Measurements from ENCODE around the gene OR10P1. TPM values are rescaled to one million over a fixed set of nuclear protein-coding genes. Genes with fewer than 3 reads are reported as not detected.
"Not testable (repeated sequence)": the region's sequence is repeated elsewhere in the genome, so short reads cannot be mapped to it uniquely, and the experiment has no call there.

OR10P1 gene, protein sequence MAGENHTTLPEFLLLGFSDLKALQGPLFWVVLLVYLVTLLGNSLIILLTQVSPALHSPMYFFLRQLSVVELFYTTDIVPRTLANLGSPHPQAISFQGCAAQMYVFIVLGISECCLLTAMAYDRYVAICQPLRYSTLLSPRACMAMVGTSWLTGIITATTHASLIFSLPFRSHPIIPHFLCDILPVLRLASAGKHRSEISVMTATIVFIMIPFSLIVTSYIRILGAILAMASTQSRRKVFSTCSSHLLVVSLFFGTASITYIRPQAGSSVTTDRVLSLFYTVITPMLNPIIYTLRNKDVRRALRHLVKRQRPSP
- not detected for total RNA-seq

DNA sequence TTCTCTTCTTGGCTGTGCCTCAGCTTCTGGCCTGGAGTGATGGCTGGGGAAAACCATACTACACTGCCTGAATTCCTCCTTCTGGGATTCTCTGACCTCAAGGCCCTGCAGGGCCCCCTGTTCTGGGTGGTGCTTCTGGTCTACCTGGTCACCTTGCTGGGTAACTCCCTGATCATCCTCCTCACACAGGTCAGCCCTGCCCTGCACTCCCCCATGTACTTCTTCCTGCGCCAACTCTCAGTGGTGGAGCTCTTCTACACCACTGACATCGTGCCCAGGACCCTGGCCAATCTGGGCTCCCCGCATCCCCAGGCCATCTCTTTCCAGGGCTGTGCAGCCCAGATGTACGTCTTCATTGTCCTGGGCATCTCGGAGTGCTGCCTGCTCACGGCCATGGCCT, at the start of gene OR10P1:
Gene OR10P1 (plus strand): TSS at position 40 of the 400 bp plus-strand sequence. CDS start 0 bp downstream, at position 40.
- Mint-ChIP-seq H3K27ac (peak within 1 kb of the TSS; percentile 84), H3K27me3 (peaks cover 3% of the 10 kb centered on the region), H3K9me3 (no peaks in the 10 kb centered on the region), H3K4me3 (peak within 1 kb of the TSS; percentile 39), H3K4me1 (peaks cover 9% of the 10 kb centered on the region), H3K36me3 (ENCODE audit: low read depth) (no peaks in the 10 kb centered on the region)
- ChIA-PET POLR2A (no interaction called here), CTCF (interaction anchor here (1.3 kb wide), 1 partner anchor 9 kb away, joined by 4 read pairs; no protein-coding TSS in a partner anchor)
- DNase-seq, result no peak

DNA sequence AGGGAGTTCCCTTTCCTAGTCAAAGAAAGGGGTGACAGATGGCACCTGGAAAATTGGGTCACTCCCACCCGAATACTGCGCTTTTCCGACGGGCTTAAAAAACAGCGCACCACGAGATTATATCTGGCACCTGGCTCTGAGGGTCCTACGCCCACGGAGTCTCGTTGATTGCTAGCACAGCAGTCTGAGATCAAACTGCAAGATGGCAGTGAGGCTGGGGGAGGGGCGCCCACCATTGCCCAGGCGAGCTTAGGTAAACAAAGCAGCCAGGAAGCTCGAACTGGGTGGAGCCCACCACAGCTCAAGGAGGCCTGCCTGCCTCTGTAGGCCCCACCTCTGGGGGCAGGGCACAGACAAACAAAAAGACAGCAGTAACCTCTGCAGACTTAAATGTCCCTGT, 46.5 kb upstream of the OR10P1 start:
- CTCF ChIA-PET, result not testable (repeated sequence)

DNA sequence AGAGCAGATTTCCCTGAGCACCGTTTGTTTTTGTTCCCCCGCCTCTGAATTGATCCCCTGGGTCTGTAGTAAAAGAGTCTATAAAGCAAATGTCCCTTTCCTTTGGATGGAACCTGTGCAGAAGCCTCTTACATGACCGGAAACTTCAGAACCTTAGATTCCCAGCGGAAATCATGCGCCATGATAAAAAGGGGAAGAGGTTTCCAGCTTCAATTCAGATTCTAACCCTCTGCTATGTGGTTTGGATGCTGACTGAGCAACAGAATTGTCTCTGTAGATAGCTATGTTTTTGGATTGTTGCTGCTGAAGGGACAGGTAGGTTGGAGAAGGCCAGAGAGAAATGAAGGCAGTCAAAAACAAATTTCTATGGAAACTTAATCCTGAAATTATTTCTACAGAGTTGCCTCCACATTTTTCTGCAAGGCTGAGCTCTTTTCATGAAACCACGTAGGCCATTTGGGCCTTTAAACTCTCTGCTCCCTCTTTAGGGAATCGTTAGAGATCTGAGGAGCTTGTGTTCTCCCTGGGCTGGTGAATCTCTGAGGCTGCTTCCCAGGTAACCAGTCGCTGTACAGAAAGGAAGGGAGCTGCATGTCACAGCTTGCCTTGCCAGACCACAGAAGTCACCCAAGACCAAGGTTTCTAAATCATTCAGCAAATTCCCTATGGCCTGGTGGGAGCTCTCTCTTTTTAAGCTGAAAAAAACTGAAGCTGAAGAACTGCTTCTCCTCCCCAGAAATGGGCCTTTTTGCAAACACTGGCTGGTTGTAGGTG, 28.7 kb upstream of the OR10P1 start:
- ChIA-PET CTCF (no interaction called here), POLR2A (no interaction called here)
- Mint-ChIP-seq H3K9me3 (no peaks in the 10 kb centered on the region), H3K27me3 (peaks cover 14% of the 10 kb centered on the region), H3K4me1 (no peaks in the 10 kb centered on the region), H3K27ac (no peak overlapping the region), H3K36me3 (ENCODE audit: low read depth) (no peaks in the 10 kb centered on the region), H3K4me3 (no peak overlapping the region)
- DNase-seq, result no peak

More for the DNA sequence above, 46.5 kb upstream of the OR10P1 start:
- H3K4me1 Mint-ChIP-seq; H3K27me3 Mint-ChIP-seq; H3K4me3 Mint-ChIP-seq; DNase-seq; H3K27ac Mint-ChIP-seq; POLR2A ChIA-PET; H3K36me3 Mint-ChIP-seq (ENCODE audit: low read depth); H3K9me3 Mint-ChIP-seq: not testable (repeated sequence)

DNA sequence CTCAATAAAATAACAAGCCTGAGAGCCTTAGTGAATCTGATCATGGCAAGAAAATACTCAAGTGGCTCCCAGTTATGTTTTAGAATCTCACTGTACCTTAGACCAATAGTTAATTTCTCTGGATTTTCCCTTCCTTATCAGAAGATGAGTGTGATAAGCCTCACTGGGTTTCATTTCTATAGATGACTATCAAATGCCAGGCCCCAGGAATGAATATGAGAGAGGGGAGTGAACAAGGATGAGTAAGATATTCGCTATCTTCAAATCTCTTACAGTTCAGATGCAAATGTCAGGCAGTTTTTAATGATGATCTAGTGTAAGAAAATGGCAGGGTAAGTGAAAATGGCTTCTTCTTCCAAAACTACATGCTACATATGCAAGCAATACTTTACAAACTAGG, 26.1 kb upstream of the OR10P1 start:
- H3K4me3 Mint-ChIP-seq, result no peak overlapping the region
- ChIA-PET CTCF (no interaction called here), POLR2A (no interaction called here)
- no peak overlapping the region for H3K27ac Mint-ChIP-seq
- H3K4me1 Mint-ChIP-seq, result no peaks in the 10 kb centered on the region
- H3K9me3 Mint-ChIP-seq, result peaks cover 6% of the 10 kb centered on the region
- peaks cover 12% of the 10 kb centered on the region for H3K27me3 Mint-ChIP-seq
- no peak for DNase-seq
- no peaks in the 10 kb centered on the region for H3K36me3 Mint-ChIP-seq (ENCODE audit: low read depth)

DNA sequence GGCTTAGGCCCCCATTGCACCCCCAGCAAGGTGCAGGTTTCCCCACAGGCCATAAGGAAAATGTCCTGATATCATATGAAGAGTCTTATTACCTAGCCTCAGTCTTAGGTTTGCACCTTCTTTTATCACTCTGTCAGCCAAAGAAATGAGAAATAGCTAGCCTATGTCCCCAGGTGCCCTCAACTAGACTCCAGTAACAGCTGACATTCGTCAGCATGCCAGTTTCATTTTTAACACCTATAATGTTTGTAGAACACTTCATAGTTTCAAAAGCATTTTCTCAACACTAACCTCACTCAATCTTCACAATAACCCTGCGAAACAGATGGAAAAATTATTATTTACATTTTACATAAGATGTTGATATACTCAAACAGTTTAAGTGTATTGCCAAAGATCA, 24.0 kb upstream of the OR10P1 start:
- no peak overlapping the region for H3K27ac Mint-ChIP-seq
- no peaks in the 10 kb centered on the region for H3K4me1 Mint-ChIP-seq
- no peak for DNase-seq
- H3K9me3 Mint-ChIP-seq, result peaks cover 21% of the 10 kb centered on the region
- no peaks in the 10 kb centered on the region for H3K36me3 Mint-ChIP-seq (ENCODE audit: low read depth)
- peaks cover 9% of the 10 kb centered on the region for H3K27me3 Mint-ChIP-seq
- ChIA-PET POLR2A (no interaction called here), CTCF (no interaction called here)
- no peak overlapping the region for H3K4me3 Mint-ChIP-seq

DNA sequence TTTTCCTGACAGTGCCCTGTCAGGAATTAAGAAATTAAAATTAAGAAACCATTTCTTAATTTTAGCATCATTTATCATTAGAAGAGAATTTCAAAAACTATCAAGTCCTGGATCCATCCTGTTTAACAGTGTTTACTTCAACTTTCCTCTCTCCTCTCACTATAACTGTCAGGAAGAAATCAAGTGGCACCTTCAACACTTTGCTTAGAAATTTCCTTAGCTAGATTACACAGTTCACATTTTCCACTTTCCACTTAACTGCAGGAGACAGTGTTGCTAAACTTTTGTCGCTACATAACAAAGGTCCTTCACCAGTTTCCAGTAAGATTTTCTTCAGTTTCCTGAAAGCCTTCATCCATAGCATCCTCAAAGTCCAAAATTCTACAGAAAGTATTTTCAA, 21.9 kb upstream of the OR10P1 start:
- Mint-ChIP-seq H3K36me3 (ENCODE audit: low read depth) (no peaks in the 10 kb centered on the region), H3K4me1 (peaks cover 1% of the 10 kb centered on the region), H3K9me3 (peaks cover 23% of the 10 kb centered on the region), H3K27ac (no peak overlapping the region), H3K27me3 (peaks cover 8% of the 10 kb centered on the region), H3K4me3 (no peak overlapping the region)
- POLR2A ChIA-PET, result no interaction called here
- DNase-seq, result no peak
- CTCF ChIA-PET, result interaction anchor here (1.4 kb wide), 1 partner anchor 32 kb away, joined by 3 read pairs; no protein-coding TSS in a partner anchor

DNA sequence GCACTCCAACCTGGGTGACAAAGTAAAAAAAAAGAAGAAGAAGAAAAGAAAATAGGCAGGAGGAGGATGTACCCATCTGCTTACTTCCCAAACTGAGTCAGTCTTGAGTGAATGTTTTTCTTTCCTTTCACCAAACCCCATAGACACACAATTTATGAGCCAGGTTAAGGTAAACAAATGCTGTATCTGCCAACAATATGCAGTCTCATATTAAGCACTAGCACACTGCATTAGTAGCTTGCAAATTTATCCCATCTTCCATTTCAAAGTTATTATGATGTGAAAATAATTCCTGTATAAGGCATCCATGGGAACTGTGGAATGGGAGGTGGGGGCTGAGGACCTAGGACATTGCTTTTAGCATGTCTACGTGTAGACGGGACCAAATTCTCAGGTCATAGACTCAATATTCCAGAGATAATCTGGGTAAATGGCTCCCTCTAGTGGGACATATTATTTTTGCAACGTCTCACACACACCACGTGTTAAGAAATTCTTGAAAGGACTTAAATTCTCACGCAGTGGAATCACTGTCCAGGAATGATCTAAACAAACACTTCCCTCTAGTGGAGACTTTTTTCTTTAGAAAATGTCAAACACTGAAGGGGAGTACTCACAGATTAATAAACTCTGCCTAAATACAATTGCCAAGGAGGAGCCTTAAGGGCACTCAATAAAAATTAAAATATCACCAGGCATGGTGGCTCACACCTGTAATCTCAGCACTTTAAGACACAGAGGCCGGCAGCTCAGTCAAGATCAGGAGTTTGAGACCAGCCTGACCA, 17.1 kb upstream of the OR10P1 start:
- ChIA-PET POLR2A (no interaction called here), CTCF (interaction anchor here (0.8 to 1.1 kb wide), 3 partner anchors 8 to 425 kb away, joined by 3 to 4 read pairs (median 3); no protein-coding TSS in a partner anchor)
- Mint-ChIP-seq H3K36me3 (ENCODE audit: low read depth) (no peaks in the 10 kb centered on the region), H3K4me3 (no peak overlapping the region), H3K27ac (no peak overlapping the region), H3K27me3 (peaks cover 31% of the 10 kb centered on the region), H3K4me1 (peaks cover 2% of the 10 kb centered on the region), H3K9me3 (peaks cover 23% of the 10 kb centered on the region)
- DNase-seq, result peak; percentile 73

DNA sequence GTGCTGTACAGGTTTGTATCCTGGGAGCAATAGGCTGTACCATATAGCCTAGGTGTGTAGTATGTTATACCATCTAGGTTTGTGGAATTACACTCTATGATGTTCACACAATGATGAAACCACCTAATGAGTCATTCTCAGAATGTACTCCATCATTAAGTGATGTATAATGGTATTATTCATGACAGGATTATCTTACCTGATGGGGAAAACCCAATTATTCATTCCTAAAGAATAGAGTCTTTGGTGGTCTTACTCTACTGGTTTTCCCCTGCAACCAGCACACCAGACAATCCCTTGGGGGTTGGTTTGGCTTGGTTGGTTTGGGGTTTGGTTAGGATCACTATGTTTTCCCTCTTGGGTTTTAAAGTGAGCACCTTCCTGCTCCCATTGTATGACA, 12.6 kb upstream of the OR10P1 start:
- DNase-seq, result no peak
- ChIA-PET CTCF (no interaction called here), POLR2A (no interaction called here)
- H3K9me3 Mint-ChIP-seq, result no peaks in the 10 kb centered on the region
- H3K4me3 Mint-ChIP-seq, result no peak overlapping the region
- no peak overlapping the region for H3K27ac Mint-ChIP-seq
- H3K36me3 Mint-ChIP-seq (ENCODE audit: low read depth), result no peaks in the 10 kb centered on the region
- H3K4me1 Mint-ChIP-seq, result peaks cover 4% of the 10 kb centered on the region
- peaks cover 27% of the 10 kb centered on the region for H3K27me3 Mint-ChIP-seq

DNA sequence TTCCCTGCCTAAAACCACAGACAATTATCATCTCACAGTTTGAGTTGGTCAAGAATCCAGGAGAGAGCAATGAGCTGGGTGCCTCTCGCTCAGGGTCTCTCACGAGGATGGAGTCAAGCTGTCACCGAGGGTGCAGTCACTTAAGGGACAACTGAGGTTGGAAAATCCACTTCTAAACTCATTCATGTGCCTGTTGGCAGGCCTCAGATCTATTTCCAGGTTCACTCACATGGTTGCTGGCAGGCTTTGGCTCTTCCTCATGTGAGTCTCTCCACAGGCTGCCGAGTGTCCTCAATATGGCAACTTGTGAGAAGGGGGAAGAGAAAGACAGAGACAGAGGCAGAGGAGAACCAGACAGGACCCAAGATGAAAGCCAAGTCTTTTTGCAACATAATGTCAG, 10.5 kb upstream of the OR10P1 start:
- POLR2A ChIA-PET, result no interaction called here
- CTCF ChIA-PET, result interaction anchor here (0.6 kb wide), 1 partner anchor 13 kb away, joined by 4 read pairs; no protein-coding TSS in a partner anchor
- Mint-ChIP-seq H3K27ac (no peak overlapping the region), H3K36me3 (ENCODE audit: low read depth) (no peaks in the 10 kb centered on the region), H3K4me3 (no peak overlapping the region), H3K27me3 (peaks cover 18% of the 10 kb centered on the region), H3K4me1 (peaks cover 14% of the 10 kb centered on the region), H3K9me3 (no peaks in the 10 kb centered on the region)
- DNase-seq, result no peak

DNA sequence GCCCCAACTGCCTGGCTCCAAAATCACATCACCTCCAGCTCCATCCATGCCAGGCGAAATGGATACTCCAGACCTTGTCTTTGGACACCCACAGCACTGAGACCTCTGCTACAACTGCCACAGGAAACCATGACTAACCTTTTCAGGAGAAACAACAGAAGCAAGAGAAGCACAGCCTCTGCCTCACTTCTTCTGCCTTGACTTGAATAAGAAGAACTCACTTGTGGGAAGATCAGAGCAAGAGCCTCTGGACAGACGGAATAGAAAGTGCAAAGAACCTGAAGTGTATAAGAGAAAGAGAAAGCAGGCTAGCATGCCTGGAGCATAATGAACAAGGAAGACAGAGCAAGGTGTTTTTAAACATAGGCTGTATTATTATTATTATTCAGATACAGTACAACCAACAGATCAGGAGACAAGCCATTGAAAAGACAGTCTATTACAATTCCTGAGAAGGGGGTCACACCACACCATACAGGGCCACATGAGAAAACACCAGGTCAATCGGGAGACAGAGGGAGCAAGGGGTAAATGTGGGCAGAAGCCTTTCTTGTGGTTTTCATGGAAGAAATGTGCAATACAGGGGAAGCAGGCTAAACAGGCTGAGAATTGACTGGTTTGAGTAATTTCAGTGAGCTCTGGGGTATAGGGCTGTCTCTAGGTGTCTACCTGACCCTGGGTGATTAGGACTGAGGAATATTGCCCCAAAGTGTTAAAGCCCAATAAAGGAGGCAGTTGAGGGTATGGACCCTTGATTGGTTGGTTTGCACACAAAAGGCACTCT, 7.4 kb upstream of the OR10P1 start:
- no peak overlapping the region for H3K27ac Mint-ChIP-seq
- no peak overlapping the region for H3K4me3 Mint-ChIP-seq
- no peaks in the 10 kb centered on the region for H3K36me3 Mint-ChIP-seq (ENCODE audit: low read depth)
- DNase-seq, result no peak
- ChIA-PET CTCF (interaction anchor here (1.2 to 1.5 kb wide), 4 partner anchors 9 to 27 kb away, joined by 3 read pairs; no protein-coding TSS in a partner anchor), POLR2A (no interaction called here)
- peaks cover 3% of the 10 kb centered on the region for H3K27me3 Mint-ChIP-seq
- peaks cover 14% of the 10 kb centered on the region for H3K4me1 Mint-ChIP-seq
- no peaks in the 10 kb centered on the region for H3K9me3 Mint-ChIP-seq

DNA sequence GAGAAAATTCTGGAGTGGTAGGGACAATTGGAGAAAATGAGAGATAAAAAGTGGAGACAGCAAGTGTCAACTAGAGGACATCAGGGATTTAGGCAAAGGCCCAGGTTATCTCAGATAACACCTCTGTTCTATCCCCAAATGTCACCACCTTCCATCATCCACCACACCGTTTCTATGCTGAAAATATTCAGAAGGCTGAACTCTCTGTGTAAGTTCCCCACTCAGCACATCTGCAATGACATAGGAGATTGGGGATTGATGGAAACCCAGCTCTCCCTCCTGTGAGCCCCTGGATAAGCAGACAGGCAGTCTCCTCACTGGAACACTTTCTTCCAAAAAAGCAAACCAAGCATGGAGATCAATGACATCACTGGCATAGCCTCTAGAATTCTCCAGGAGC, 5.6 kb upstream of the OR10P1 start:
- H3K36me3 Mint-ChIP-seq (ENCODE audit: low read depth), result no peaks in the 10 kb centered on the region
- peaks cover 3% of the 10 kb centered on the region for H3K27me3 Mint-ChIP-seq
- CTCF ChIA-PET, result interaction anchor here (1.5 kb wide), 1 partner anchor 24 kb away, joined by 3 read pairs; no protein-coding TSS in a partner anchor
- H3K4me3 Mint-ChIP-seq, result no peak overlapping the region
- H3K4me1 Mint-ChIP-seq, result peaks cover 14% of the 10 kb centered on the region
- H3K9me3 Mint-ChIP-seq, result no peaks in the 10 kb centered on the region
- H3K27ac Mint-ChIP-seq, result no peak overlapping the region
- POLR2A ChIA-PET, result no interaction called here
- DNase-seq, result no peak

DNA sequence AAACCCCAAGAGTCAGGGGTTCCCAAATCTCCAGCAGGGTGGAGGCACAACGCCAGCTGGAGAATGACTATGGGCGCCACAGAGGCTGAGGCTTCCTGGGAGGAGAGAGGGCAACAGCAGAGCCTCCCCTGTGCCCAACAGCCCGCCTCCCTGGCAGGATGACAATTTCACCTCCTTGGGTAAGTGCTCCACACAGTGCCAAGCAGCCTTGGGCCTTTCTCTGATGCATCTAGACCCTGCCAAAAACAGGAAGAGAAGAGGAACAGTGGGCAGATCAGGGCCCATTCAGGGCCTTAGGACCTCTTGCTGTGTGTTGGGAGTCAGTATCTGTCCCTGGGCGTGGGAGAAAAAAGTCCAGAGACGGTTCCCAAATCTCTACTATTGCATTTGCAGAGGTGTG, 5.0 kb upstream of the OR10P1 start:
- no peak for DNase-seq
- H3K9me3 Mint-ChIP-seq, result no peaks in the 10 kb centered on the region
- H3K27me3 Mint-ChIP-seq, result peaks cover 3% of the 10 kb centered on the region
- ChIA-PET POLR2A (no interaction called here), CTCF (interaction anchor here (1.1 to 1.4 kb wide), 2 partner anchors 12 to 15 kb away, joined by 4 to 6 read pairs; no protein-coding TSS in a partner anchor)
- no peak overlapping the region for H3K27ac Mint-ChIP-seq
- peaks cover 14% of the 10 kb centered on the region for H3K4me1 Mint-ChIP-seq
- no peaks in the 10 kb centered on the region for H3K36me3 Mint-ChIP-seq (ENCODE audit: low read depth)
- no peak overlapping the region for H3K4me3 Mint-ChIP-seq

Measured in activated CD4-positive, alpha-beta T cell treated with anti-CD3 and anti-CD28 coated beads, Interleukin-2, amount 10 ng/mL, durations not matched to agents 7 days and 5 days (primary cell).